HEK293 (cell line): Measurements from ENCODE around the gene SLC49A3.
A peak's percentile ranks its signal among the peaks of the same experiment; 100 is the strongest.

Experiments used
- CTCF ChIA-PET: fragments of 350-600 bp; formaldehyde crosslinking; extraction: SDS; loops from one replicate; lab custom pipeline; 2021; ENCODE audit warnings: antibody characterized with exemption; lab: Yijun Ruan, JAX
- POLR2A ChIA-PET: fragments of 300-600 bp; formaldehyde crosslinking; extraction: SDS; loops from one replicate; lab custom pipeline; 2020; ENCODE audit warnings: antibody characterized with exemption, inconsistent platforms; lab: Yijun Ruan, JAX
- H3K27ac ChIP-seq: fragments of 200-500 bp; sonication (Bioruptor generic); 2 replicates; pipeline ENCODE4 v1.5.1; 2014; ENCODE audit warnings: low read depth, low read length, control low read depth, inconsistent platforms; ENCODE audit errors: extremely low read depth
- H3K36me3 ChIP-seq, 2 experiments: fragments of 200-500 bp in 1 of 2; sonication (Bioruptor generic) in 1 of 2; 1 replicate in 1 of 2; 2 replicates in 1 of 2; pipeline ENCODE4 v1.5.1; 2014 to 2017; ENCODE audit warnings: inconsistent platforms in 2 of 2, low read length in 2 of 2; ENCODE audit not compliant: control insufficient read depth in 2 of 2, insufficient read depth in 1 of 2
- H3K4me1 ChIP-seq: fragments of 200-500 bp; sonication (Bioruptor generic); 2 replicates; pipeline ENCODE4 v1.5.1; 2014; ENCODE audit warnings: mild to moderate bottlenecking, low read length, inconsistent platforms; ENCODE audit not compliant: control insufficient read depth, insufficient read depth
- H3K4me3 ChIP-seq: 2 replicates; pipeline ENCODE4 v1.5.1; 2011; ENCODE audit warnings: low read depth, mild to moderate bottlenecking, control low read depth, low read length, moderate library complexity
- H3K9me3 ChIP-seq: fragments of 200-500 bp; sonication (Bioruptor generic); 2 replicates; pipeline ENCODE4 v1.5.1; 2014; ENCODE audit warnings: low read depth, low read length, inconsistent platforms; ENCODE audit not compliant: control insufficient read depth, insufficient read depth
- INSM2 ChIP-seq: fragments of 450-650 bp; formaldehyde crosslinking; IDR thresholded peaks from 2 replicates; pipeline ENCODE4 v1.5.1; 2016; ENCODE audit warnings: missing biosample characterization, missing genetic modification characterization
- KLF1 ChIP-seq: fragments of 450-650 bp; formaldehyde crosslinking; IDR thresholded peaks from 2 replicates; pipeline ENCODE4 v1.5.1; 2016; ENCODE audit warnings: missing biosample characterization, missing genetic modification characterization
- PRDM10 ChIP-seq: fragments of 450-650 bp; formaldehyde crosslinking; IDR thresholded peaks from 2 replicates; pipeline ENCODE4 v1.5.1; 2016; ENCODE audit warnings: missing biosample characterization, missing genetic modification characterization
- PRDM2 ChIP-seq: fragments of 450-650 bp; formaldehyde crosslinking; IDR thresholded peaks from 2 replicates; pipeline ENCODE4 v1.5.1; 2016; ENCODE audit warnings: missing biosample characterization, missing genetic modification characterization, borderline replicate concordance
- TCF7L2 ChIP-seq: IDR thresholded peaks from 2 replicates; pipeline ENCODE4 v1.6.1; 2011; ENCODE audit warnings: low read depth, mild to moderate bottlenecking, inconsistent platforms, low read length, moderate library complexity, borderline replicate concordance
- WT1 ChIP-seq: fragments of 450-650 bp; formaldehyde crosslinking; IDR thresholded peaks from 2 replicates; pipeline ENCODE4 v1.5.1; 2016; ENCODE audit warnings: missing biosample characterization, missing genetic modification characterization
- ZBTB7A ChIP-seq: fragments of 450-650 bp; formaldehyde crosslinking; IDR thresholded peaks from 2 replicates; pipeline ENCODE4 v1.5.1; 2016; ENCODE audit warnings: low read depth, missing biosample characterization, missing genetic modification characterization
- ZFHX2 ChIP-seq: fragments of 450-650 bp; formaldehyde crosslinking; conservative IDR thresholded peaks from 2 replicates; pipeline ENCODE4 v1.5.1; 2016; ENCODE audit warnings: missing biosample characterization, missing genetic modification characterization
- ZNF114 ChIP-seq: fragments of 450-650 bp; formaldehyde crosslinking; IDR thresholded peaks from 2 replicates; pipeline ENCODE4 v1.5.0; 2017; ENCODE audit warnings: missing biosample characterization, missing genetic modification characterization
- ZNF133 ChIP-seq: fragments of 450-650 bp; formaldehyde crosslinking; IDR thresholded peaks from 2 replicates; pipeline ENCODE4 v1.5.1; 2016; ENCODE audit warnings: missing biosample characterization, missing genetic modification characterization
- ZNF248 ChIP-seq: fragments of 450-650 bp; formaldehyde crosslinking; IDR thresholded peaks from 2 replicates; pipeline ENCODE4 v1.5.1; 2017; ENCODE audit warnings: missing biosample characterization, missing genetic modification characterization
- ZNF266 ChIP-seq: fragments of 450-650 bp; formaldehyde crosslinking; IDR thresholded peaks from 2 replicates; pipeline ENCODE4 v1.5.1; 2016; ENCODE audit warnings: missing biosample characterization, missing genetic modification characterization, low read depth
- ZNF311 ChIP-seq: fragments of 450-650 bp; formaldehyde crosslinking; IDR thresholded peaks from 2 replicates; pipeline ENCODE4 v1.5.1; 2017; ENCODE audit warnings: missing biosample characterization, missing genetic modification characterization, borderline replicate concordance
- ZNF335 ChIP-seq: fragments of 450-650 bp; formaldehyde crosslinking; conservative IDR thresholded peaks from 2 replicates; pipeline ENCODE4 v1.5.1; 2016; ENCODE audit warnings: missing biosample characterization, missing genetic modification characterization
- ZNF366 ChIP-seq: fragments of 450-650 bp; formaldehyde crosslinking; conservative IDR thresholded peaks from 2 replicates; pipeline ENCODE4 v1.5.1; 2016; ENCODE audit warnings: missing biosample characterization, missing genetic modification characterization
- ZNF394 ChIP-seq: fragments of 450-650 bp; formaldehyde crosslinking; IDR thresholded peaks from 2 replicates; pipeline ENCODE4 v1.5.1; 2016; ENCODE audit warnings: missing biosample characterization, missing genetic modification characterization, mild to moderate bottlenecking, moderate library complexity, borderline replicate concordance
- ZNF596 ChIP-seq: fragments of 450-650 bp; IDR thresholded peaks from 2 replicates; pipeline ENCODE4 v1.5.0; 2018; ENCODE audit warnings: missing biosample characterization, mild to moderate bottlenecking, missing genetic modification characterization, moderate library complexity
- ZNF629 ChIP-seq: fragments of 450-650 bp; formaldehyde crosslinking; IDR thresholded peaks from 2 replicates; pipeline ENCODE4 v1.5.1; 2017; ENCODE audit warnings: missing biosample characterization, missing genetic modification characterization
- ZNF658 ChIP-seq: fragments of 450-650 bp; formaldehyde crosslinking; IDR thresholded peaks from 2 replicates; pipeline ENCODE4; 2016; ENCODE audit warnings: missing biosample characterization, missing genetic modification characterization
- ZSCAN16 ChIP-seq: fragments of 450-650 bp; formaldehyde crosslinking; IDR thresholded peaks from 2 replicates; pipeline ENCODE4 v1.5.1; 2016; ENCODE audit warnings: missing biosample characterization, missing genetic modification characterization

Gene SLC49A3

GRCh38 chr4:689723-690122 is 772 bp upstream of the SLC49A3 start (continued):
- TF ChIP-seq PRDM2 (tag by site-specific recombination) (no peak), ZNF133 (tag by site-specific recombination) (no peak), ZNF596 (no peak)
- TF ChIP-seq, all 188 proteins: peak for 0

GRCh38 chr4:687971-688853 is 739 bp downstream of the SLC49A3 start:
- Histone ChIP-seq H3K36me3 (no peaks in the 10 kb centered on the region), H3K4me3 (no peak overlapping the region), H3K9me3 (no peaks in the 10 kb centered on the region), H3K4me1 (no peaks in the 10 kb centered on the region), H3K27ac (no peak overlapping the region)
- ChIA-PET POLR2A (interaction anchor here (1.4 kb wide), 1 partner anchor 13 kb away, joined by 3 read pairs; no protein-coding TSS in a partner anchor), CTCF (no interaction called here)
- TF ChIP-seq ZNF629 (no peak), WT1 (no peak), ZSCAN16 (tag by site-specific recombination) (no peak), ZFHX2 (tag by site-specific recombination) (0 out of 2 replicates have a peak, but pooled peaks have one; percentile 10), KLF1 (peak; percentile 18; the same call in 1 of the 2 replicates)

- H3K4me1 ChIP-seq, result no peaks in the 10 kb centered on the region
- ChIA-PET POLR2A (interaction anchor here (1.4 kb wide), 1 partner anchor 12 kb away, joined by 3 read pairs; no protein-coding TSS in a partner anchor), CTCF (no interaction called here)
- H3K36me3 ChIP-seq, result no peaks in the 10 kb centered on the region
- no peaks in the 10 kb centered on the region for H3K9me3 ChIP-seq
- no peak overlapping the region for H3K27ac ChIP-seq
- no peak overlapping the region for H3K4me3 ChIP-seq
- TF ChIP-seq ZNF266 (tag by site-specific recombination) (no peak), TCF7L2 (no peak), PRDM10 (tag by site-specific recombination) (no peak), ZBTB7A (tag by site-specific recombination) (no peak), ZNF658 (tag by site-specific recombination) (no peak), ZNF335 (tag by site-specific recombination) (no peak), ZNF394 (tag by site-specific recombination) (no peak), ZNF248 (tag by site-specific recombination) (no peak), INSM2 (tag by site-specific recombination) (no peak), ZNF114 (no peak), ZNF366 (tag by site-specific recombination) (no peak), ZNF311 (tag by site-specific recombination) (no peak)
These were observed 1.6 kb downstream of the SLC49A3 start for GRCh38 chr4:687048-687970.
